WTC11 (cell line): ENCODE data around the gene CHST3. TPM values are rescaled to one million over a fixed set of nuclear protein-coding genes. Genes with fewer than 3 reads are reported as not detected.

ENCODE experiments used
- ATAC-seq: fragments of 200-7000 bp; cut with Tn5 transposase; 2 replicates; pipeline ENCODE4 v1.10.0; 2021; ENCODE audit warnings: mild to moderate bottlenecking, moderate library complexity
- CTCF ChIA-PET: fragments of 300-600 bp; sonication (Branson Sonifier 250); formaldehyde crosslinking; loops from one replicate; lab custom pipeline; 2021; ENCODE audit warnings: antibody characterized with exemption; lab: Charles Lee
- POLR2A ChIA-PET: fragments of 350-600 bp; sonication (Branson Sonifier 250); formaldehyde crosslinking; loops from one replicate; lab custom pipeline; 2021; ENCODE audit warnings: antibody characterized with exemption; lab: Charles Lee
- DNase-seq: peaks from one replicate; pipeline ENCODE4 v3.0.0; 2021; ENCODE audit warnings: low spot score
- H3K27ac Mint-ChIP-seq: 2 replicates; pipeline ENCODE4 v1.8.0; 2021; ENCODE audit warnings: mixed read lengths
- H3K27me3 Mint-ChIP-seq: 2 replicates; pipeline ENCODE4 v1.8.0; 2021; ENCODE audit warnings: low read depth, mild to moderate bottlenecking, moderate library complexity, mixed read lengths
- H3K36me3 Mint-ChIP-seq: 2 replicates; pipeline ENCODE4 v1.8.0; 2021; ENCODE audit warnings: mixed read lengths
- H3K4me1 Mint-ChIP-seq: 2 replicates; pipeline ENCODE4 v1.8.0; 2022; ENCODE audit warnings: mixed read lengths
- H3K4me3 Mint-ChIP-seq: 2 replicates; pipeline ENCODE4 v1.8.0; 2021; ENCODE audit warnings: mild to moderate bottlenecking, moderate library complexity, mixed read lengths
- H3K9me3 Mint-ChIP-seq: 2 replicates; pipeline ENCODE4 v1.8.0; 2021; ENCODE audit warnings: mixed read lengths
- ATF1 ChIP-seq: sonication (generic); formaldehyde crosslinking; IDR thresholded peaks from 2 replicates; pipeline ENCODE4 v1.8.1; 2023; ENCODE audit warnings: mild to moderate bottlenecking, moderate library complexity, missing genetic modification reagents
- GABPB1 ChIP-seq: sonication (generic); formaldehyde crosslinking; IDR thresholded peaks from 2 replicates; pipeline ENCODE4 v1.8.1; 2023; ENCODE audit warnings: mild to moderate bottlenecking, missing genetic modification reagents
- GTF2I ChIP-seq: fragments of 250-450 bp; sonication (Bioruptor Pico); conservative IDR thresholded peaks from 2 replicates; pipeline ENCODE4 v1.4.0; 2021; ENCODE audit warnings: mild to moderate bottlenecking
- JAZF1 ChIP-seq: fragments of 250-450 bp; sonication (Bioruptor Pico); IDR thresholded peaks from 2 replicates; pipeline ENCODE4 v1.9.0; 2021; ENCODE audit warnings: moderate library complexity, mild to moderate bottlenecking, inconsistent platforms
- JUN ChIP-seq: sonication (generic); formaldehyde crosslinking; IDR thresholded peaks from 2 replicates; pipeline ENCODE4 v1.8.0; 2023; ENCODE audit warnings: mild to moderate bottlenecking, missing genetic modification reagents
- RORB ChIP-seq: fragments of 250-450 bp; sonication (Bioruptor Pico); IDR thresholded peaks from 2 replicates; pipeline ENCODE4 v1.9.0; 2021; ENCODE audit warnings: mild to moderate bottlenecking
- TCF7 ChIP-seq: sonication (generic); formaldehyde crosslinking; IDR thresholded peaks from 2 replicates; pipeline ENCODE4 v1.8.0; 2022; ENCODE audit warnings: mild to moderate bottlenecking, low read depth, missing genetic modification reagents, moderate library complexity
- ZNF121 ChIP-seq: sonication (generic); formaldehyde crosslinking; IDR thresholded peaks from 2 replicates; pipeline ENCODE4 v1.8.0; 2023; ENCODE audit warnings: missing genetic modification reagents
- ZNF396 ChIP-seq: fragments of 250-450 bp; sonication (Bioruptor Pico); IDR thresholded peaks from 2 replicates; pipeline ENCODE4 v1.8.0; 2021; ENCODE audit warnings: mild to moderate bottlenecking, moderate library complexity, borderline replicate concordance
- total RNA-seq: library from RNA; stranded (reverse); gene quantifications from 3 replicates; pipeline ENCODE4 v1.2.3, GENCODE V29; 2021
- TF ChIP-seq, protein P1 (sequence below): sonication (generic); formaldehyde crosslinking; IDR thresholded peaks from 2 replicates; pipeline ENCODE4 v1.8.1; 2022; ENCODE audit warnings: low read depth, mild to moderate bottlenecking, moderate library complexity, missing genetic modification reagents, borderline replicate concordance
- TF ChIP-seq, protein P2 (sequence below): sonication (generic); formaldehyde crosslinking; IDR thresholded peaks from 2 replicates; pipeline ENCODE4 v1.8.1; 2023; ENCODE audit warnings: mild to moderate bottlenecking, moderate library complexity, missing genetic modification reagents
- TF ChIP-seq, protein P3 (sequence below): sonication (generic); formaldehyde crosslinking; IDR thresholded peaks from 2 replicates; pipeline ENCODE4 v1.8.1; 2023; ENCODE audit warnings: mild to moderate bottlenecking, missing genetic modification reagents, moderate library complexity
- TF ChIP-seq, protein P4 (sequence below): sonication (generic); formaldehyde crosslinking; IDR thresholded peaks from 2 replicates; pipeline ENCODE4 v1.8.1; 2022; ENCODE audit warnings: mild to moderate bottlenecking, moderate library complexity, missing genetic modification reagents
- TF ChIP-seq, protein P5 (sequence below): fragments of 250-450 bp; sonication (Bioruptor Pico); IDR thresholded peaks from 2 replicates; pipeline ENCODE4 v1.8.0; 2021; ENCODE audit warnings: mild to moderate bottlenecking
- TF ChIP-seq, protein P6 (sequence below): sonication (generic); formaldehyde crosslinking; IDR thresholded peaks from 2 replicates; pipeline ENCODE4 v1.8.1; 2022; ENCODE audit warnings: low read depth, missing genetic modification reagents, borderline replicate concordance
- TF ChIP-seq, protein P7 (sequence below): sonication (generic); formaldehyde crosslinking; conservative IDR thresholded peaks from 2 replicates; pipeline ENCODE4 v1.8.1; 2023; ENCODE audit warnings: mild to moderate bottlenecking, low read depth, missing genetic modification reagents, moderate library complexity
- TF ChIP-seq, protein P8 (sequence below): fragments of 250-450 bp; sonication (Bioruptor Pico); conservative IDR thresholded peaks from 2 replicates; pipeline ENCODE4 v1.9.0; 2021; ENCODE audit warnings: mild to moderate bottlenecking

Gene CHST3
- total RNA-seq, 1 experiment from 2014 or later, result 7.0 TPM

DNA sequence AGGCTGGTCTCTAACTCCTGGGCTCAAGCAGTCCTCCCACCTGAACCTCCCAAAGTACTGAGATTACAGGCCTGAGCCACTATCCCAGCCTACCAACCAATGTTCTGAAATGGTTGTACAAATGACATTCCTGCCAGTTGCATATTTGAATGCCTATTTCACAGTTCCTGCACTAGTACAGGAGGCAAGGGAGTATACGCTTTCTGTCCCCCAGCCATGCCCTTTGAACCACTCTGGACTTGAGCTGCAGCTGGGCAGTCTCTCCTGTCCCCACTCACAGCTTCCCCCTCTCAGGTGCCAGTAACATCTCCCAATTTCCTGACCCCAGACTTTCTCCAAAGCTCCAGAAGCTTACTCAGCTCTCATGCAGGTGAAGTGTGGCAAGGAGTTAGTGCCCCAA is 65.2 kb downstream of the CHST3 start (continued):
- TF ChIP-seq, protein P1, sequence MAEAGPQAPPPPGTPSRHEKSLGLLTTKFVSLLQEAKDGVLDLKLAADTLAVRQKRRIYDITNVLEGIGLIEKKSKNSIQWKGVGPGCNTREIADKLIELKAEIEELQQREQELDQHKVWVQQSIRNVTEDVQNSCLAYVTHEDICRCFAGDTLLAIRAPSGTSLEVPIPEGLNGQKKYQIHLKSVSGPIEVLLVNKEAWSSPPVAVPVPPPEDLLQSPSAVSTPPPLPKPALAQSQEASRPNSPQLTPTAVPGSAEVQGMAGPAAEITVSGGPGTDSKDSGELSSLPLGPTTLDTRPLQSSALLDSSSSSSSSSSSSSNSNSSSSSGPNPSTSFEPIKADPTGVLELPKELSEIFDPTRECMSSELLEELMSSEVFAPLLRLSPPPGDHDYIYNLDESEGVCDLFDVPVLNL (CRISPR knock-in tag), result no peak
- TF ChIP-seq, protein P2, sequence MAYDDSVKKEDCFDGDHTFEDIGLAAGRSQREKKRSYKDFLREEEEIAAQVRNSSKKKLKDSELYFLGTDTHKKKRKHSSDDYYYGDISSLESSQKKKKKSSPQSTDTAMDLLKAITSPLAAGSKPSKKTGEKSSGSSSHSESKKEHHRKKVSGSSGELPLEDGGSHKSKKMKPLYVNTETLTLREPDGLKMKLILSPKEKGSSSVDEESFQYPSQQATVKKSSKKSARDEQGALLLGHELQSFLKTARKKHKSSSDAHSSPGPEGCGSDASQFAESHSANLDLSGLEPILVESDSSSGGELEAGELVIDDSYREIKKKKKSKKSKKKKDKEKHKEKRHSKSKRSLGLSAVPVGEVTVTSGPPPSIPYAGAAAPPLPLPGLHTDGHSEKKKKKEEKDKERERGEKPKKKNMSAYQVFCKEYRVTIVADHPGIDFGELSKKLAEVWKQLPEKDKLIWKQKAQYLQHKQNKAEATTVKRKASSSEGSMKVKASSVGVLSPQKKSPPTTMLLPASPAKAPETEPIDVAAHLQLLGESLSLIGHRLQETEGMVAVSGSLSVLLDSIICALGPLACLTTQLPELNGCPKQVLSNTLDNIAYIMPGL (CRISPR knock-in tag), result no peak
- TF ChIP-seq, protein P3, sequence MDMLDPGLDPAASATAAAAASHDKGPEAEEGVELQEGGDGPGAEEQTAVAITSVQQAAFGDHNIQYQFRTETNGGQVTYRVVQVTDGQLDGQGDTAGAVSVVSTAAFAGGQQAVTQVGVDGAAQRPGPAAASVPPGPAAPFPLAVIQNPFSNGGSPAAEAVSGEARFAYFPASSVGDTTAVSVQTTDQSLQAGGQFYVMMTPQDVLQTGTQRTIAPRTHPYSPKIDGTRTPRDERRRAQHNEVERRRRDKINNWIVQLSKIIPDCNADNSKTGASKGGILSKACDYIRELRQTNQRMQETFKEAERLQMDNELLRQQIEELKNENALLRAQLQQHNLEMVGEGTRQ (CRISPR knock-in tag), result no peak
- no peak for TF ChIP-seq GABPB1 (CRISPR knock-in tag)
- TF ChIP-seq ATF1, result no peak
- no peak for TF ChIP-seq RORB
- TF ChIP-seq, all 79 proteins: peak for 0

DNA sequence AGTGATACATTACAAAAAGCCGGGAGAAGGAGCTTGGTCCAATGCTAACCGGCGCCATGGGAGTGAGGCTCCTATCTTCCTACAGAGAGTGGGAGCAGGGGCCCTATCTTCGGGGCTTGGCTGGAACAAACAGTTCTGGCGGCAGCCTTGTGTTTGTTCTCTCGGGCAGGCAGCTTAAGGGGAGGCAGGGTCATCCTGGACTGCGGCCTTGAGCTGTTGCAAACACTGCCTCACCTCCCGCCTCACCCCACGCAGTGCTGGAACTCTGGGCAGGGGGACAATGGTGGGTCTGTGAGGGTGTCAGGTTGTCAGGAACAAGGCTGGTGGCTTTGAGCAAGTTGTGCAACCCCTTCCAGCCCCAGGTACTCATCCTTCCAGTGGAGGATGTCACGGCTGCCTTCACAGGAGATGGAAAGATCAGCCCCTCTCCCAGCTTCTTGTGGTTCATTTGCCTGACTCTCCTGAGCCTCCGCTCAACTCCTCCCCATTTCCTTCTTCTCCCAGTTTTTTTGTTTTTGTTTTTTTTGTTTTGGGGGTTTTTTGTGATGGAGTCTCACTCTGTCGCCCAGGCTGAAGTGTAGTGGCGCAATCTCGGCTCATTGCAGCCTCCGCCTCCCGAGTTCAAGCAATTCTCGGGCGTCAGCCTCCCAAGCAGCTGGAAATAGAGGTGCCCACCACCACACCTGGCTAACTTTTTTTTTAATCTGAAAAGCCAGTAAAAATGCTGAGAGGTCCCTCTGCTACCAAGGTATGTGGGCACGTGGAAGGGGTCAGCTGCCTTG is 66.8 kb downstream of the CHST3 start:
- CTCF ChIA-PET, result interaction anchor here (0.7 to 2.1 kb wide), 3 partner anchors 18 to 306 kb away, joined by 3 to 15 read pairs (median 3); no protein-coding TSS in a partner anchor
- Mint-ChIP-seq H3K27ac (no peak overlapping the region), H3K27me3 (no peaks in the 10 kb centered on the region; the same call in 1 of the 2 replicates), H3K4me3 (no peak overlapping the region), H3K36me3 (no peaks in the 10 kb centered on the region), H3K4me1 (no peaks in the 10 kb centered on the region), H3K9me3 (no peaks in the 10 kb centered on the region)
- peak; percentile 41; the same call in 1 of the 2 replicates for ATAC-seq
- POLR2A ChIA-PET, result no interaction called here
- no peak for DNase-seq
- peak; percentile 91 for TF ChIP-seq GABPB1 (CRISPR knock-in tag)
- no peak for TF ChIP-seq JUN (CRISPR knock-in tag)

DNA sequence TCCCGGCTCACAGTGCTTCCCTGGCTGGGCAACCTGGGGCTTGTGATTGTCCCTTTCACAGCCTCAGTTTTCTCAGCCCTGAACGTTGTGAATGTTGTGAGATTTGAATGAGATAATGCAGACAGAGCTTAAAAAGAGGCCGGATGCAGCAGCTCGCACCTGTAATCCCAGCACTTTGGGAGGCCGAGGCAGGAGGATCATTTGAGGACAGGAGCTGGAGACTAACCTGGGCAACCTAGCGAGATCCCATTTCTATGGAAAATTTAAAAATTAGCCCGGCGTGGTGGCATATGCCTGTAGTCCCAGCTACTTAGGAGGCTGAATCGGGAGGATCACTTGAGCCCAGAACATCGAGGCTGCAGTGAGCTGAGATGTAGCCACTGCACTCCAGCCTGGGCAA is 67.5 kb downstream of the CHST3 start:
- TF ChIP-seq ZNF396 (CRISPR knock-in tag) (no peak), GABPB1 (CRISPR knock-in tag) (no peak), TCF7 (CRISPR knock-in tag) (no peak), ZNF121 (CRISPR knock-in tag) (no peak), GTF2I (CRISPR knock-in tag) (no peak), JAZF1 (CRISPR knock-in tag) (no peak)
- TF ChIP-seq, protein P4, sequence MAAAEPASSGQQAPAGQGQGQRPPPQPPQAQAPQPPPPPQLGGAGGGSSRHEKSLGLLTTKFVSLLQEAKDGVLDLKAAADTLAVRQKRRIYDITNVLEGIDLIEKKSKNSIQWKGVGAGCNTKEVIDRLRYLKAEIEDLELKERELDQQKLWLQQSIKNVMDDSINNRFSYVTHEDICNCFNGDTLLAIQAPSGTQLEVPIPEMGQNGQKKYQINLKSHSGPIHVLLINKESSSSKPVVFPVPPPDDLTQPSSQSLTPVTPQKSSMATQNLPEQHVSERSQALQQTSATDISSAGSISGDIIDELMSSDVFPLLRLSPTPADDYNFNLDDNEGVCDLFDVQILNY (CRISPR knock-in tag), result no peak
- TF ChIP-seq, protein P1 (CRISPR knock-in tag), result no peak
- TF ChIP-seq, protein P5, sequence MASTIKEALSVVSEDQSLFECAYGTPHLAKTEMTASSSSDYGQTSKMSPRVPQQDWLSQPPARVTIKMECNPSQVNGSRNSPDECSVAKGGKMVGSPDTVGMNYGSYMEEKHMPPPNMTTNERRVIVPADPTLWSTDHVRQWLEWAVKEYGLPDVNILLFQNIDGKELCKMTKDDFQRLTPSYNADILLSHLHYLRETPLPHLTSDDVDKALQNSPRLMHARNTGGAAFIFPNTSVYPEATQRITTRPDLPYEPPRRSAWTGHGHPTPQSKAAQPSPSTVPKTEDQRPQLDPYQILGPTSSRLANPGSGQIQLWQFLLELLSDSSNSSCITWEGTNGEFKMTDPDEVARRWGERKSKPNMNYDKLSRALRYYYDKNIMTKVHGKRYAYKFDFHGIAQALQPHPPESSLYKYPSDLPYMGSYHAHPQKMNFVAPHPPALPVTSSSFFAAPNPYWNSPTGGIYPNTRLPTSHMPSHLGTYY (CRISPR knock-in tag), result no peak
- TF ChIP-seq, protein P6, sequence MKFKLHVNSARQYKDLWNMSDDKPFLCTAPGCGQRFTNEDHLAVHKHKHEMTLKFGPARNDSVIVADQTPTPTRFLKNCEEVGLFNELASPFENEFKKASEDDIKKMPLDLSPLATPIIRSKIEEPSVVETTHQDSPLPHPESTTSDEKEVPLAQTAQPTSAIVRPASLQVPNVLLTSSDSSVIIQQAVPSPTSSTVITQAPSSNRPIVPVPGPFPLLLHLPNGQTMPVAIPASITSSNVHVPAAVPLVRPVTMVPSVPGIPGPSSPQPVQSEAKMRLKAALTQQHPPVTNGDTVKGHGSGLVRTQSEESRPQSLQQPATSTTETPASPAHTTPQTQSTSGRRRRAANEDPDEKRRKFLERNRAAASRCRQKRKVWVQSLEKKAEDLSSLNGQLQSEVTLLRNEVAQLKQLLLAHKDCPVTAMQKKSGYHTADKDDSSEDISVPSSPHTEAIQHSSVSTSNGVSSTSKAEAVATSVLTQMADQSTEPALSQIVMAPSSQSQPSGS (CRISPR knock-in tag), result no peak
- TF ChIP-seq, protein P7, sequence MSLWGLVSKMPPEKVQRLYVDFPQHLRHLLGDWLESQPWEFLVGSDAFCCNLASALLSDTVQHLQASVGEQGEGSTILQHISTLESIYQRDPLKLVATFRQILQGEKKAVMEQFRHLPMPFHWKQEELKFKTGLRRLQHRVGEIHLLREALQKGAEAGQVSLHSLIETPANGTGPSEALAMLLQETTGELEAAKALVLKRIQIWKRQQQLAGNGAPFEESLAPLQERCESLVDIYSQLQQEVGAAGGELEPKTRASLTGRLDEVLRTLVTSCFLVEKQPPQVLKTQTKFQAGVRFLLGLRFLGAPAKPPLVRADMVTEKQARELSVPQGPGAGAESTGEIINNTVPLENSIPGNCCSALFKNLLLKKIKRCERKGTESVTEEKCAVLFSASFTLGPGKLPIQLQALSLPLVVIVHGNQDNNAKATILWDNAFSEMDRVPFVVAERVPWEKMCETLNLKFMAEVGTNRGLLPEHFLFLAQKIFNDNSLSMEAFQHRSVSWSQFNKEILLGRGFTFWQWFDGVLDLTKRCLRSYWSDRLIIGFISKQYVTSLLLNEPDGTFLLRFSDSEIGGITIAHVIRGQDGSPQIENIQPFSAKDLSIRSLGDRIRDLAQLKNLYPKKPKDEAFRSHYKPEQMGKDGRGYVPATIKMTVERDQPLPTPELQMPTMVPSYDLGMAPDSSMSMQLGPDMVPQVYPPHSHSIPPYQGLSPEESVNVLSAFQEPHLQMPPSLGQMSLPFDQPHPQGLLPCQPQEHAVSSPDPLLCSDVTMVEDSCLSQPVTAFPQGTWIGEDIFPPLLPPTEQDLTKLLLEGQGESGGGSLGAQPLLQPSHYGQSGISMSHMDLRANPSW (CRISPR knock-in tag), result no peak
- TF ChIP-seq, protein P8, sequence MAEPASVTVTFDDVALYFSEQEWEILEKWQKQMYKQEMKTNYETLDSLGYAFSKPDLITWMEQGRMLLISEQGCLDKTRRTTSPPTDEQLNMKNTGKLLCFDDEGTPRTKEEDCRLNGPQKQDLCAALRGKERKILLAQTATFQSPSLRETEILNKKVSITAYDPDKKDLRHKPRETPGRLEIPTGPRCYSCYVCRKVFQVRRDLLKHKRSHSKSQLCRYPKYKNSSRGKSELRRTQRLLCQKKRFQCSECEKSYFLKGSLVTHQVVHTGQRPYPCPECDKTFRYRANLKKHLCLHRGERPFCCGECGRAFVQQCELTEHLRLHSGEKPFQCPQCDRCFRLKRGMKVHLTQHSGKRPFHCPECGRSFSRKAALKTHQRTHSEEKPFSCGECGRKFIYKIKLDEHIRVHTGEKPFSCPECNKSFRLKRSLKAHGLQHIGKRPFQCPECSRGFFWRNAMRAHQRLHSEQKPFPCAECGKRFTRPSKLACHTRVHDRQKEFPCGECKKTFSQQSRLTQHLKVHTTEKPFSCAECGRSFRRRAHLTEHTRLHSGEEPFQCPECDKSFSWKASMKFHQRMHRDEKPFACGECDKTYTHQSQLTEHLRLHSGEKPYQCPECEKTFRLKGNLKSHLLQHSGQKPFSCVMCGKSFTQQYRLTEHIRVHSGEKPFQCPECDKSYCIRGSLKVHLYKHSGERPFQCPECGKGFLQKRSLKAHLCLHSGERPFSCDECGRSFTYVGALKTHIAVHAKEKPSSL (CRISPR knock-in tag), result no peak
- H3K27ac Mint-ChIP-seq, result no peak overlapping the region
- no peaks in the 10 kb centered on the region for H3K4me1 Mint-ChIP-seq
- H3K4me3 Mint-ChIP-seq, result no peak overlapping the region
- CTCF ChIA-PET, result interaction anchor here (1.2 to 2.1 kb wide), 2 partner anchors 17 to 76 kb away, joined by 3 to 15 read pairs; no protein-coding TSS in a partner anchor
- no peaks in the 10 kb centered on the region for H3K36me3 Mint-ChIP-seq
- POLR2A ChIA-PET, result no interaction called here
- H3K27me3 Mint-ChIP-seq, result no peaks in the 10 kb centered on the region; the same call in 1 of the 2 replicates
- H3K9me3 Mint-ChIP-seq, result no peaks in the 10 kb centered on the region
- no peak for ATAC-seq
- DNase-seq, result no peak
